HG03196 (cell line): ENCODE results near the gene PRKN.

Experiments
- ATAC-seq: cut with Tn5 transposase; IDR thresholded peaks from one replicate; pipeline ENCODE4 v1.9.1; 2021; ENCODE audit not compliant: unreplicated experiment

PRKN gene

DNA sequence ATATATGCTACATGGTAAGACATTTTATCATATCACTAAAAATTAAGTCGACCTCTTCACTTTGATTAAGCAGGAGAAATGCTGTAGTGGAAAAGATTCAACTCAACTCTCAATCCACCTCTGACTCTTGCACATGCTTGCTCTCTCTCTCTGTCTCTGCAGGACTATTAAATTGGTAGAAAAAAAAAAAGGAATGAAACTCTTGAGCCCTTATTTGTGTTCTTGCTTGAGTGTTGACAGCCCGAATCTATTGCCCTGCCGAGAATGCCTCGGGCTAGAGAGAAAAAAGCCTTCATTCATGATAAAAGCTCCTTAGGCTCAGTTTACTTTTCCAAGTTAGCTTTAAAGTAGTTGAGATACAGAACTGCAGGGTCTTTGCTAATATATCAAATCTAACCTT is 722.2 kb downstream of the PRKN start:
- no peak for ATAC-seq

DNA sequence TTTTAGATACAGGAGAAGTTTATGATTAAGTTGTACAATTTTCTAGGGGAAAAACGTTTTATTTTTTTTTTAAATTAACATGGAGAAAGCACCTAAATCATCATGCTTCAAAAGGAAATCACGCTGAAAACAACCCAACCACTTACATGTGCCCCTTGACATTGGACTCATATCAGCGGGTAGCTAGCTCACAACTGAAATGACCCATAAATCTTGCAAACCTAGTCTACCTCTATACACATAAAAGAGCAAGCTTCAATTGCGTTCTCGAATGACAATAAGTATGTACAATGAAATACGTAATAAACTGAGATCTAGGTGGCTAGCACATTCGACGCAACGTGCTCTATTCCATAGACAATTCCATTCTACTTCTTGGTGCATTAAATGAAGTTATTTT is 730.8 kb downstream of the PRKN start:
- ATAC-seq, result no peak

DNA sequence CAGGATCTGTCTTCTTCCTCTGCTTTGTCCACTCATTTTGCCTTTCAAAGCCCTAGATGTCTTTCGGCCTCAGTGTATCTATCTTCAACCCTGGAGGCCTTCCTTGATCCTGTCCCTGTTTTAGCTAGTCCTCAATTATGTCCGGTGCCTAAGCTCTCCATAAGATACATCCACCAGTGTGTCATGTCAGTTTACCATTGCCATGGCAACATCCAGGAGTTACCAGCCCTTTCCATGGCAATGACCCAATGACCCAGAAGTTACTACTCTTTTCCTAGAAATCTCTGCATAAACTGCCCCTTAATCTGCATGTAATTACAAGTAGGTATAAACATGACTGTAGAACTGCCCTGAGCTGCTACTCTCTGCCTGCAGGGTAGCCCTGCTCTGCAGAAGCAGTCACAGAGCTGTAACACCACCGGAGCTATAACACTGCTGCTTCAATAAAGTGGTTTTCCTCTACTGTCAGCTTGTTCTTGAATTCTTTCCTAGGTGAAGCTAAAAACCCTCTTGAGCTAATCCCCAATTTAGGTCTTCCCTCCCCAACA is 741.6 kb downstream of the PRKN start:
- no peak for ATAC-seq

DNA sequence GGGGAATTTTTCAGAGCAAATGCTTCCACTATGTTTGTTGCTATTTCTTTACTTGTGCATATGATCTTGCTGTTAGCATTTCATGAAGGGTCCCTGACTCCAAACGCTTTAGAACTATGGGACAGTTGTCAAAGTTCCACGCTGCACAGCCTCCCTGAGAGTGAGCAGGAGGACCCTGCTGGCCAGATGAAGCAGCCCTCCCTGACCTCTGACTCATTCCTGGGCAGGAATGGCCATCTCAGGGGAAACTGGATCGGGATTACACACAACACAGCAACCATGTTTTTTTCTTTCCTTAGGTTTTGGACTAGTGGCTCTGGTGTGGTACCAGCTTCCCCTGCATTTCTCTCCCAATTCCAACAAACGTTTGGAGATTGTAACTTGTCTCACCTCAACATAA is 742.9 kb downstream of the PRKN start:
- no peak for ATAC-seq

DNA sequence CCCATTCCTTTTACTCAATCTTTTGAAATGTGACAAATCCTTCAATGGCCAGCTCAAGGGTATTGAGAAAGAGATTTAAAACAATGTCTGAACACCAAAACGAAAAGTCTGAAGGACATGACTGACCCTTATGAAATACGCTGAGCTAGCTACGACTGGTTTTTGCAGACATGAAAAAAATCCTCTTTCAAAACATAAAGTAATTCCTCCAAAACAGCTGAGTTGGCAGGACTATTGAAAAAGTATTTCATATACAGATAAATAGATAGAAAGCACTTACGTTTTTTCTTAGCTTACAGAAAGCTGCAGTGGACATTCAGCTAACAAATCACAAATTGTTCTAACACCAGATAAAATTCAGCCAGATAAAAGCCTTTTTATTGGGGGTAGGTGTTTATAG is 751.0 kb downstream of the PRKN start:
- no peak for ATAC-seq

DNA sequence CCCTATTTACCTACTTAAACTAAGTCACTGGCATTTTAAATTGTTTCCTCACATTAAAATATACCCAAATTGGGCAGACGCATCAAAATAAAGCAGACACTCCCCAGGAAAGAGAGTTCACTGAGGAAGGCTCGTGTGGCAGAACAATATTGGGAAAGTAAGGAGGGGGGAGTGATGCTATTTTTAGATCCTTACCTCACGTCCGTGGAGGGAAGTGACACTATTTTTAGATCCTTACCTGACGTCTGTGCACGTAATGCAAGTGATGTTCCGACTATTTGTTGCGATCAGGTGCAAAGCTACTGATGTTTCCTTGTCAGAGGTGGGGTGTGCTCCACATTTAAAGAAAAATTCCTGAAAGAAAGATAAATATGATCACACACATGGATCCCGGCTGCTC is 754.5 kb downstream of the PRKN start:
- ATAC-seq, result no peak

DNA sequence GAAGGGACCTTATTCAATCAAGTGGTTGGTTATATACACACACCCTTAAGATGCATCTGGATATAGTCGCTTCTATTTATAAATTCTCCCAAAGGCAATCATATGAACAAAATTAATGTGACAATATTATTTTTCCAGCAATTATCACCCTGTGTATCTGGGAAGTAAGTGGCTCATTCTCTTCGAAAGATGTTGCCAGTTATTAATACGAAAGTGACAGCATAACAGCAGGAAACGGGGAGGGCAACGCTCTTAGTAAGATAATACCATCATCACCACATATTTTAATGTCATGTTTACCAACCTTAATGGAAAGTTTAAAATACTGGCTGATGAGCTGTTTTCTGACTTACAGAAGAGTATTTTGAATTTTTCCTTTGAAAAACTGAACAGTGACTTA is 756.5 kb downstream of the PRKN start:
- no peak for ATAC-seq

DNA sequence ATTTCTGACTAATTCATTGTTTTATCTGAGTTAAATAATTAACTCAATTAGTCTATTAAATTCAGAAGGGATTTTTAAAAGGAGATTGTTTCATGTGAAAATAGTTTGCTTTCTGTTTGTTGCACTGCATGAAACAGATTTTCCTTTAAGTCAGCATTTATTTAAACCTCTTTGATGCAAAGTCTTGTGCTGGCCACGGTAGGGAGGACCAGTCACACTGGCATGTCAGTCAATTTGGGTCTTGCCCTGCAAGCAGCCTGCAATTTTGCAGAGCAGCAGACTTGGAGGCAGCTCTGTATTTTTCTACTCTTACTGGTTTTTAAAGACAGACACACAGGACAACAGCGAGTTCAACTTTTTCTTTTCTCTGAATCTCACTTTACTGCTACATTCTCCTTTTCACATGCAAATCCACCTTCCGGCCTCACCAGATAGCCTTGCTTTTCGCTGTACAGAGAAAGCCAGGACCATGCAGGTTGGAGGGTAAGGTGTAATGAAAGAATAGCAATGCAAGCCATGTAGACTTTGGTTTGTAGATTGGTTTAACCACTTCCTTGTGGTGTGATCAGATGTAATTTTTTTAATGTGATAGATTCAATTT is 763.8 kb downstream of the PRKN start:
- ATAC-seq, result no peak

DNA sequence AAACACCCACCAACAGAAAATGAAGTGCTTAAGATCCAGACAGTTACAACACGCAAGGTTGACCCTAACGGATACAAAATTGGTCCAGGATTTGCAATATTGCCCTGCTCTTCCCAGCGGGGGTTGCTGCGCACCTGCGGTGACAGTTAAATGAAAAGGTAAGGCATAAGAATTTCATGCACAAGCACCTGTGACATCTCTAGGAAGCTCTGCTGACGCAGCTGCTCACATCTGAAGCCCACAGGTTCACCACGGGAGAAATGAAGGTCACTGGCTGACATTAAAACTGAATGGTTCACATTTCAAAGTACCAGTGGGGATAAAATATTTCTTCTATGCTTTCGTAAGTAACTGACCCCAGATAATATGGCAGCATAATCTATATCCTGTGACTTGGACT is 764.4 kb downstream of the PRKN start:
- ATAC-seq, result no peak

DNA sequence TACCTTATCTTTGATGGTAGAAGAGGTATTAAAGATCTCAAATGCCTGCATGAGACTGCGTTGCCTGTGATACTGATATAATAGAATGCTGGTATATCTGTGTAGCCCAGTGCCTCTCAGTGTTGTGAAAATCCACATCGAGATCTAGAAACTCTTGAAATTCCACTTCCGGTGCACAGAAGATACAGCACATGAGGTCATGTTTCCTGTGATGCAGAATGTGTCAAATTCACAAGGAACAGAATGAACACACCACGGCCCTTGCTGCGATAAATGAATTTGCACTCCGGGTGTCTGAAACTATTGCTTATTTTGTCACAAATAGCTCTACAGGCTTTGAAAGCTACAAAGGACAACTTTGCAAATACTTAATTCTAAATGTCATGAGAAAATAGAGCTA is 765.8 kb downstream of the PRKN start:
- ATAC-seq, result no peak

DNA sequence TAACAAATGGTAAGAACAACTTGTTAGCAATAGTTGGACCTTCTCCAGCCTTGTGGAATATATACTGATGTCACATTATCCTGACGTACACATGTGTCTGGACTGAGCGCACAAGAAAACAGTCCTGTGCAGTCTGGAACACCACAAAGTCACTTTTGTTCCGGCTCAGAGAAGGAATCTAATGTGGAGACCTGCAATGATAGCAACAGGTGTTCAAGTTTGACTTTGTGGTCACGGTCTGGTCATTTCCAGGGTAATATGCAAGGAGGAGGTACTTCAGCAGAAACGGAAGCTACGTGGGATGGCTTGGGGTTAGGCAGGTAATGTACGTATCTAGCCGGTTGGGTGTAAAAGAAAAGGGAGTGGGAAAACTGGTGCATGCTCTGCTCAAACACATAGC is 766.5 kb downstream of the PRKN start:
- no peak for ATAC-seq

DNA sequence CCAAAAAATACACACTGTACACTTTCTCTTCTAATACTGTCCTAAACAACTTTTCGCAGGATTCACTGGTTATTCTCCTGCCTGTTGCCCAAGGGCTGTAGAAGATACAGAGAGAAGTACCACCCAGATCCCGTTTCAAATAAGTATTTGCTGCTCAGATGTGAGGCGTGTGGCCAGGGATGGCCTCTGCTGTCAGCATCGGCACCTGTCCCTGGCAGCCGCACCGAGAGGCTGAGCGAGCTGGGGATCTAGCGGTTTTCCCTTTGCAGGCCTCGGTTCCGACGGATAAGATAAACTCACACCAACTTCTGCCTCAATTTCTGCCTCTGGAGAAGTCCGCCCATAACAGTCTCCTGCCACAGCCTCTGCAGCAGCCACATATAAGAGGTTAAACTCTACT is 768.5 kb downstream of the PRKN start:
- ATAC-seq, result no peak

DNA sequence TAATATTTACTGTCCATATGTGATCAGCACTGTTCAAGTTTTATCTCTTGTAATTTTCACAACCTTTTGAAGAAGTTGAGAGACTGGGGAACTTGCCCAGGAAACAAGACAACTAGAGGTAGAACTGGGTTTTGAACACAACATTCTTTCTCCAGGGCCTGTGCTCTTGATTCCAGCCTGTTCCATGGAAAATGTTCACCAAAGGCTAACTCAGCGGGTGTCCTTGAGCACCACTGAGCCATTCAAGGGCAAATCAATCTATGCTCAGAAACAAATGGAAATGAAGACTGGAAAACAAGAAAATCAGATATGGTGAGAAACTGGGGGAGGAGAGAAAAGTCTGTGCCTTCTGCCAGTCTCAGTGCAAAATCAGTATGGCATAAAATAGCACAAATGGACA is 771.5 kb downstream of the PRKN start:
- ATAC-seq, result no peak

DNA sequence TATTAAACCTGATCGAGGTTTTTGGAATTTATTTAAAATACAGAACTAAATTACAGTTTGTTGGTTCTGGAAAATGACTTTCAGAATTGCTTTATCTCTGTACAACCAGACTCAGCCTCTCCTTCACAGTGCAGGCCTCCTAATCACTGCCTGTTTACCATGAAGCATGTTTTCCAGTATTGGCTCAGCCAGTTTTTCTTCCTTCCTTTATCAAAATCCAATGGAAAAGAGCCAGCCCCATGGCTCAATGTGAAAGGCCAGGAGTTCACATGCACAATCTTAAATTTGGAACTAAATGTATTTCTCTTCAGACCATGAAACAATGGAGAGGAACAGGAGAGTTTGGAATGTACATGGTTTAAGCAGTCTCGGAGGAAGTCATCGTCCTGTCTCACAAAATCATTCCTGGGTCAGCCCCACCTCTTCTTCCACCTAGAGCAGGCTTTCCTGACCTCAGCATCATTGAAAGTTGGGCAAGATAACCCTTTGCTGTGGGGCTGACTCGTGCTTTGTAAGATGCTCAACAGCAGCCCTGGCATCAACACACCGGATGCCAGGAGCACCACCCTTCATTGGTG is 772.8 kb downstream of the PRKN start:
- ATAC-seq, result no peak

DNA sequence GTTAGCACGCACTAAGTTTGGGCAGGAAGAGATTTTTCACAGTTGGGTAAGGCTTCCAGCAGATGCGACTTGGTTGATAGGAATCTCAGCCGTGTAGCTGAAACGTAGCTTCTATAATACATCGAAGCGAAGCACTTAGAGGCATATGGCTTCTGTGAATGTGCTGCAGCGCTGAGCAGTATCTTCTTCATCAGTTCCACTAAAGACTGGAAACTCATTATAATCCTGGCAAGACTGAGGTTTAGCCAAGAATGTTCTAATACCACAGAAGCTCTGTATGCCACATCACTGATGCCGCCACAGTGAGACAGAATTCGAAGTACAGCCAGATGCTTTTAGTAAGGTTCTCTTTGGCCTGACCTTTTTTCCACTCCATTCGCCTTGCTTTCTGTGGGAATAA is 773.5 kb downstream of the PRKN start:
- ATAC-seq, result no peak

DNA sequence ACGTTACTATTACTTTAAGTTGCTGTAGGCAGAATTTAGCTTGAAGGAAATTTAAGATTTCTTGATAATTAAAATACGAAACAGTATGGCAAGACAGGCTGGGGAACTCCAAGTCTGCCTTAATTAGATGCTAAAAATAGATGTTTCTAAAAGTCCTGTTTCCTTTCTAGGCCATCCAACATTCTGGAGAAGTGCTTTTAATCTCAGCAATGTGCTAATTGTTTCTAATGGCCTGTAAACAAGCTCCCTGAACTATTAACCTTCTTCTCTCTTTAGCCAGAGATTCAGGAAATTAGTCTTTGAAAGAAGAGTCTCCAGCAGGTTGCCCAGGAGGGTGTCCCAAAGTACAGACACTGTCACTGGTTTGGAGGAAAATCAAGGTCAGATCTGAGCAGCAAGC is 776.4 kb downstream of the PRKN start:
- no peak for ATAC-seq

DNA sequence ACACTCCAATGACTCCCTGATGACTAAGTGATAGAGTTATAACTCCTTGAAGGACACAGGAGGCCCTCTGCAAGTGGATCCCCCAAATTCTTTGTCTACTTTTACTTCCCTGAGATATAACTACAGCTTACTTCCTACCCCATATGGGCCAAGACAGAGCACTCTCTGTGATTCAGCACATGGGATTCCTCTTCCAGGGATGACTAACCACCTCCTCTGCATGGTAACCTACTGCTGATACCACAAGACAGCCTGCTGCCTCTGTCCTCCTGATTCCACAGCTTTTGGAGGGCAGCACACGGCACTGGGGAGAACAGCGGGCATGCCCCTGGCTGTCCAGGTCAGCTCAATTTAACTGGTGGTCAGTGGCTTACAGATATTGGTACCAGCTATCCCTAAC is 778.0 kb downstream of the PRKN start:
- no peak for ATAC-seq

DNA sequence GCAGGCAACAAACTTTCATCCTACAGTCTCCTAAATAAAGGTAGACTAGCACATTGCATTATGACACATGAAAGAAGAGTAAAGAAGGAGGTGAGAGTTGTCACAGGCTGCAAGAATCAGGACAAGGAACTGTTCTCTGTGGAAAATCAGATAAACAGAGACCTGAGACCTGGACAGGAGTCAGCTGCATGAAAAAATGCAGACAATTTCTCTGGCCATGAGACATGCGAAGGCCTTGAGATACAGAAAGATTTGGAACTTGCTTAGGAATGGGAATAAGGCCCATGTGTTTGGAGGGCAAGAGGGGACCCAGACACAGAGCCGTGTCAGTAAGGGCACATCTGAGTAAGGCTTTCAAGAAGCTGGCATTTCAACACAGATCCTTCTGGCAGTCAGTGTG is 779.1 kb downstream of the PRKN start:
- no peak for ATAC-seq

DNA sequence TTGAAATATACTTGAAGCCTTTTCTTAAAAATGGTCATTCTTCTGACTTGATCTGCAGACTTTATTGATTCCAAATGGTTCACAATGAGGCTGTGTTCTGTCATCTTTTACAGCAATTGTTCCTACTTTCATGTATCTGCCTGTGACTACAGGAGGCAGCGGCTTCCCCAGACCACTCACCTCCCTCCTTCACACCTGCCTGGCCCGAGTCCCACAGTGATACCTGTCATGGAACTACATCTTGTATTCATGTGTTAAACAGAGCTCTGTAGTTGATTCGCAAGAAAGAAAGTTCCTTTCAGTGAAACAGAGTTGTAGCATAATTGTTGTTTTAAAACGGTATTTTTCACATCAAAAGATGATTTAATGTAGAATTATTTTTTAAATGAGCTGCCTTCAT is 780.2 kb downstream of the PRKN start:
- no peak for ATAC-seq

DNA sequence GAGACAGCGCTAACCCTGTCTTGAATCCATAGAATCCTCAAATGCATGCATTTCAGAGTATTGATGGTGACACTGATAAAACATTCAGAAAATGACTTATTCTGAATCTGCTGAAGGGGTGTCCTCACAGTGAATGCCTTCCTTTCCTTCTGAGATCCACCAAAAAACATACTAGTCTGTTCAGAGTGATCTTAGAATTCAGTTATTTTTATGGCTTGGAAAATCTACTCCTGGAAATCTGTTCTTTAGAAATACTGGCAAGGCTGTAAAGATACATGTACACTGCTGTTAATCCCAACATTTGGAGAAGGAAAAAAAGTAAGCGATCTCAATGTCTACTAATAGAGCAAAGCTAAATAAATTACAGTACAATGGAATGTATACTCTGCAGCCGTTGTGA is 781.1 kb downstream of the PRKN start:
- ATAC-seq, result no peak

DNA sequence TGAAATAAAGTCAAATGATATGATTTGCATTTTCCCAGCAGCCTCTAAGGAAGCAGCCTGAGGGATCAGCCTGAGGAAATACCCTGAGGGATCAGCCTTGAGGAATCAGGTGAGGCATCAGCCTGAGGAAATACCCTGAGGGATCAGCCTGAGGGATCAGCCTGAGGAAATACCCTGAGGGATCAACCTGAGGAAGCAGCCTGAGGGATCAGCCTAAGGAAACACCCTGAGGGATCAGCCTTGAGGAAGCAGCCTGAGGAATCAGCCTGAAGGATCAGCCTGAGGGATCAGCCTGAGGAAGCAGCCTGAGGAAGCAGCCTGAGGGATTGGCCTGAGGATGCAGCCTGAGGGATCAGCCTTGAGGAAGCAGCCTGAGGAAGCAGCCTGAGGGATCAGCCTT is 784.0 kb downstream of the PRKN start:
- ATAC-seq, result no peak

DNA sequence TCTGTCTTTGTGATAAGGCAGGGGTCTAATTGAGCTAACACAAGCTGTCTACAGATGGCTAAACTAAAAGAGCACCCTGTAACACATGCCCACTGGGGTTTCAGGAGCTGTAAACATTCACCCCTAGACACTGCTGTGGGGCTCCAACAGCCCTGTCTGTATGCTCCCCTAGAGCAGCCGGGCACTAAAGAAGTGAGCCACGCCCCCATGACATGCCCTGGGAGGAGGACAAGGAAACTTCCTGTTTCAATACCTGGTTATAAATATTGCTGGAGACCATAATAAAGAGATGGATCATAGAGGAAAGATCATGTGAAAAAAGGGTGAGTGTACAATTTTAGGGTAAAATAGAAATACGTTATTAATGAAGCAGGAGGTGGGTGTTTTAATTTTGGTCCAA is 786.0 kb downstream of the PRKN start:
- ATAC-seq, result no peak

DNA sequence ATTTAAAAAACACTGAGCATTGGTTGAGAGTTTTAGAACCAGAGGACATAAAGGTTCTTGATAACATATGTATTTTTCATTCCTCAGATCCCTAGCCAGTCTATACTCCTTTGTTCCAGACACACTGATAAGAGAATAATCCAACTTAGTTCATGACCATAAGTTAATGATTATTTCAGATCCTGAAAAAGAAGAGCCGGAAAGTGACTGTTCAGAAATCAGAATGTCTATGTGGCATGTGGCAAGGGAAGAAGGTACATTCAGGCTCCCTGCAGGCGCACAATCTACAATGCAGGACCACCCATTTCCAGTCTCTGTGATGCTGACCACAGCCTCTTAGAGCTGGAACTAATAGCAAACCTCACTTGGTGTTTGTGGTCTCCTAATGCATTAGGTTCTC is 787.0 kb downstream of the PRKN start:
- no peak for ATAC-seq
